ENCODE data around the gene SDK1.

- TF ChIP-seq CTCF (IDR thresholded peaks at IDR 0.05; ENCODE audit: low read depth, low read length, poor library complexity, severe bottlenecking) = no peak
- TF ChIP-seq EZH2phosphoT487 (IDR thresholded peaks at IDR 0.05; ENCODE audit: borderline replicate concordance, low read length) = no peak
Observed at GRCh38 chr7:3630081-3630480, 329.0 kb downstream of the SDK1 start.

Data from DOHH2 (cell line).